HG03520 (cell line): Measurements from ENCODE around the gene ARID1B.

Source experiments
- ATAC-seq: cut with Tn5 transposase; IDR thresholded peaks from one replicate; pipeline ENCODE4 v1.9.1; 2021; ENCODE audit warnings: mild to moderate bottlenecking, moderate library complexity; ENCODE audit not compliant: unreplicated experiment

The ARID1B gene

DNA sequence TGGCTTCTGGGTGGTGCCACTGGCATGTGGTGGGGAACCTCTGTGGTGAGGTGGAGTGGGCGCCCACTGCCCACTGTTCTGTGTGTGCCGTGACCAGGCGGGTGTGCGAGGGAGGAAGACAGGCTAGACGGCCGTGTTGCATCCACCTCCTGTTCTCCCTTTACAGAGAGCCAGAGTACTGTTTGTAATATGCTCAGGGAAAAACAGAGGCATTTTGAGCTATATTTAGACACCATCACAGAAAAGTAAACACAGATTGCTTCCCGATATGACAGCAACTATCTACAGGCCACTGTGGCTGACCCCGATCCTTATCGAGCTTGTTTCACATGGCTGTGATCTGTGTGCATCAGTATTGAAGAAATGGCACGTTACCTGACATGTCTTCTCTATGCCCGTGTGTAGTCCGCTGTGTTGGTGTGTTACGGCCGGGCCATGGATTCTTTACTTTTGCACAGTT, 45.6 kb downstream of the ARID1B start:
- no peak for ATAC-seq

DNA sequence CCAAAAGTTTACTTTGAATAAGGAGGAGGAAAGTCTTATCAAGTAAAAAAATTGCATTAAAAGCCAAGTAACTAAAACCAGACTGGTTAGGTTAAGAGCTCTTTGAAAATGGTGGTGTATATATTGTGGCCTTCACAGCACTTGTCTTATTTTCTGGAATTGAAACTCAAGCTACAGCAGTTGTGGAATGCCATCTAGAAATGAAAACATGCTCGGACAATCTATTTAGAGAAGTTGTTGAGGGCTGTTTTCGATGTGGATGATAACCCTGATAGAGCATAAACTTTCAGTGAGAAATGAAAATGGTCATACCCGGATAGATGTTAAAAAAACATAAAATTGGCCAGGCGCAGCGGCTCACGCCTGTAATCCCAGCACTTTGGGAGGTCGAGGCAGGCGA, 47.0 kb downstream of the ARID1B start:
- ATAC-seq: no peak

DNA sequence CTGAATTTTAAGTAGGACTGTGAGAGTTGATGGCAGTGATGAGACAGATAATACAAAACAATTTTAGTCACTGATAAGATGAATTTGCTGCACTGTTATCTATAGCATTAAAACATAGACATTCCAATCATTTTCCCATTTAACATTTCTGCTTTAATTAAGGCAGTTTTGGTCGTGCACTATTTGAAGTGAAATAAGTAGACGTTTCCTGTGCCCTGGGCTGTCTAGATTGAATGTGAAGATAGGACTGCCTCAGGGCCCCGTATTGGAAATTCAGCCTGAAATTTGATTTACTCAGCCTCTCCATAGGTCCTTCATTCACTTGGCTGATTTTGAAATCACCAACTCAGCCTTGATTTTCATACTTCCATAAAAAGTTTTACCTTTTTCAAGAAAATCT, 48.3 kb downstream of the ARID1B start:
- no peak for ATAC-seq

DNA sequence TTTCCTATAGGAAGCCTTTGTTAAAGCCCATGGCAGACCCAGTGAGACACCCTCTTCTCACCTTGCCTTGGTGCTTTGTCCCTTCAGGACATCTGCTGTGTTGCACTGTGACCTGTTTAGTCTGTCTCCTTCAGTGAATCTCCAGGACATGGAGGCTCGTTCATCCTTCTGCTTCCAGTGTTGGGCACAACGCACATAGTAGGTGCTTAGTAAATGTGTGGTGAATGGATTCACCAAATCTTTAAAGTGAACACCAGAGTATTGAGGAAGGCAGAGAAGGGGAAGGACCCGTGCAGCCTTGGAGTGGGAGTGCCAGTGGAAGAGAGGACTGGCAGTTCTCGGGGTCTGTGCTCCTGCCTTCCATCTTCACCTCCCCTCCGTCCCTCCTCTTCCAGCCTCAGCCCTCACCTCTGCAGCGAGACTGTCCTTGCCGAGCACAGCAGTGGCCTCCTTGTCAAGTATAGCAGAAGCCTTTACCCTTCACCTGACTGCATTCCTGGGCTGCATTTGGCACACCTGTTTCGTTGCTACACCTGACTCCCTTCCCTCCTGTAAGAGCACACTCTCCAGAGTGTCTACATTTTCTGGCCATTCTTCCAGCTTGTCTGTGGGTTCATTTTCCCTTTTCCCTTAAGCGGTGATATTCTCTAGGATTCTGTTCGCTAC, 49.2 kb downstream of the ARID1B start:
- ATAC-seq: no peak

DNA sequence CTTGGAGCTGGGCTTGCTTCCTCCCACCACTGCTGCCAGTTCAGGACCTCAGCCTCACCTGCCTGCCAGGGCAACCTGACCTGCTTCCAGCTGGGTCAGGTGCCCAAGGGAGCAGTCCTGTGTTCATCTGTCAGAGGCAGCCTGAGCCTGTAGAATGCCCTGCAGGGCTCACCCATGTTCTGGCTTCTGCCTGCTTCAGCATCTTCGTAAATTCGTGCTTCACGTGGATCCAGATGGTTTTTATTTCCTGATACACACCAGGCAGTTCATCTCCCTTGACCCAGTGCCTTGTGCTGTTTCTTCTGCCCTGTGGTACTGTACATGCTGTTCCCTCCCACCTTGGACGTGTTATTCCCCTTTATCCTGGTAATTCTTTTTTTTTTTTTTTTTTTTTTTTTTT, 50.2 kb downstream of the ARID1B start:
- no peak for ATAC-seq

DNA sequence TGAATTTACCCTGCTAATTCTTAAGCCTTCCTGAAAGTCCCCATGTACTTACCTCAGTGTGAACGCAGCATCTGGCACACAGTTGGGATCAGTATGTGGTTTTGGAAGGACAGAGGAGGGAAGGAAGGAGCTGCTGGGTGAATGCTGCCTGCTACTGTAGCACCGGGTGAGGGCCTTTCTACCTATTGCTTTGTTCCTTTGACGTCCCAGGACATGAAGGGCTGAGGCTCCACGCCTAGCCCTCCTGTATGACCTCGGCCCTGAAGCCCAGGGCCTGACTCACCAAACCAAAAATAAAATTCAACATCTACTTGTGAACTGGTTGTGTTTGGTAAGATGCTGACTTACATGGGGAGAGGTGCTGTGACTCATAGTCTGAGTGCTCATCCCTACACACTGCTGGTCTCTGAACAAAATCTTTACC, 51.1 kb downstream of the ARID1B start:
- no peak for ATAC-seq

DNA sequence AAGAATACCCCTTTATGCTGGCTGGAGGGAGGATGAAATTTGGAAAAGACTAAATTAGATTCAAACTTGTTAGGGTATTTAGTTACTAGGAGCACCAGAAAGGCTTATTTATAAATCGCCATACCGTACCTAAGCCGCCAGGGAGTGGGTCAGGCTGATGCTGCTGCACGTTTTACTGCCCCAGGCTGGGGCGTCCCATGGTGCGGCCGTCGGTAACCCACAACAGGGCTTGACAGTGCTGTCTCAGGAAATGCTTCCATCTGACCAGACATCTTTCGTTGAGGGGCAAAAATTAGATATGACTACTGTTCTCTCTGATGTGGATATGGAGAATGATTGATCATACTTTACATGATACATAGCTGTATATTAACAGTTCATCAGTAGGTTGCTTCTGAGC, 52.9 kb downstream of the ARID1B start:
- no peak for ATAC-seq

DNA sequence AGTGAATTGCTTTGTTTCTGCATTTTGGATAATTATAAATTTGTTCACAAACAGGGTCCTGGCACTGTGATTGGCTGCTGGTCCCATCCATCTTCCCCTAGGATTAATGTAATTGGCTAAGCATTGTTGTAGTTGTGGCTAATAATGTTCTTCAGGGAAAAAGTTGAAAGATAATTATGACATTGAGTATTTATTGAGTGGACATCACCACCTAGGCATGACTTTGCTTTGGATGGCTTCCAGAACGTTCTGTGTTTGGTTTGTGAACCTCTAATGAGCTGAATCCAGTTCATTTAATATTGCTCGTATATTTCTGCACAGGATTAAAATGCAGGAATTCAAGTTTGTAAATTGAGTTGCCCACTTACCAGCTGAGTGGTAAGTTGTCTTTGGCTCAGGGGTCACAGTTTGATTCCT, 55.1 kb downstream of the ARID1B start:
- ATAC-seq: no peak

DNA sequence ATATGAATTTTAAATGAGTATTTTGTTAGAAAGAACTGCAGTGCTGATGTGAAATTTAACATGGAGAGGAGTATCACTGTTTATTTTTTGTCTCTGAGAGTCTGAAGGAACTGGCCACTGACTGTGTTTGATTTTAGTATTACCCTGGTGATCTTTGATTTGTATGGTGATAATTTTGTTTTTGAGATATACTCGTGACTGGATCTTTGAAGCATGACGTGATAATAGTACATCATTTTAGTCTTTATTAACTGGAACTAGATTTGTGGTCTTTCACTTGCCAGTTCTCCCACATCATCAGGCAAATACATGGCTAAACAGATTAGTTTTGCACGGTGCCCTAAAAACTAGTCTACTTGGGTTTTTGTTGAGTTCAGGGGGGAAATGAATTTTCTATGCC, 55.5 kb downstream of the ARID1B start:
- ATAC-seq: no peak

DNA sequence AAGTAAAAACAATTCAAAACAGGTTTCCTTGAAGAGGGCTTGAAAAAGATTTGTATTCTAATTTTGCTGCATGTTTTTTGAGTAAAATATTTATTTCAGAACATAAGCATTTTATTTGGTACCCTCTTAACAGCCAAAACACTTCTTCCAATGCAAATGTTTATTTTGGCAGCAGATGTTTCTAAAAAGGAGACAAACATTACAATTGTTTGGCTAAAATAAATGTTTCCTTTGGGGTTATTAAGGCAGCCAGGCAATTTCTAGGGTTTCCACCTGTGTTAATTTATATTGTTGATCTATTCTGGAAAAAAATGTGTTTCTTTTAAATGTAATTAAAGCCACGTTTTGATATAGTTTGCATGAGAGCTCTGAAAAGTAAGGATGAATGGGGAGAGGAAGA, 56.6 kb downstream of the ARID1B start:
- no peak for ATAC-seq

DNA sequence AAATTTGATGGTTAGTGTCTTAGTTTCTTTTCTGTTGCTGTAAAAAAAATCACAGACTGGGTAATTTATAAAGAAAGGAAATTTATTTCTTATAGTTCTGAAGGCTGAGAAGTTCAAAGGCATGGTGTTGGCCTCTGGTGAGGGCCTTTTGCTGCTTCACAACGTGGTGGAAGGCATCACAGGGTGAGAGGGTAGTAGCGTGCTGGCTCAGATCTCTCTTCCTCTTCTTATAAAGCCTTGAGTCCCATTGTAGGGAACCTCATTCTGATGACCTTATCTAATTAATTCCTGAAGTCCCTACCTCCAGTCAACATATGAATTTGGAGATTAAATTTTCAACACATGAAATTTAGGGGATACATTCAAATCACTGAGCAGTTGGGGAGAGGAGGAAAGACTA, 62.0 kb downstream of the ARID1B start:
- ATAC-seq: no peak

DNA sequence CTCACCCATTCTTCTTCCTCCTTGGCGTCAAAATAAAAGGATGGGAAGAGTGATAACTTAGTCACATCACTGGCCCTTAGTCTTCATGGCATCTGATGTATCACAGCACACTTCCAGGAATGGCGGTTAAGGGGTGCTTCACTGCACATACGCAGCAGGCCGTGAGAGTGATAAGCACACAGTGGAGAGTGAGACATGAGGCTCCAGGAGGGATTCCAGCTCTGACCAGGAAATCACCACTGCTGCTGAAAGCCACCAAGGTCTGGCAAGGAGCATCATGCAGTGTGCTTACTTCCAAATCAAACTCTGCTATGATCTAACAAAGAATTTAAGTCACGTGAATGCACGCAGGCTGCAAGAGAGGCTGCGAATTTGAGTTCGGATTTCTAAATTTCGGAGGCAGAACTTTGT, 62.4 kb downstream of the ARID1B start:
- no peak for ATAC-seq

DNA sequence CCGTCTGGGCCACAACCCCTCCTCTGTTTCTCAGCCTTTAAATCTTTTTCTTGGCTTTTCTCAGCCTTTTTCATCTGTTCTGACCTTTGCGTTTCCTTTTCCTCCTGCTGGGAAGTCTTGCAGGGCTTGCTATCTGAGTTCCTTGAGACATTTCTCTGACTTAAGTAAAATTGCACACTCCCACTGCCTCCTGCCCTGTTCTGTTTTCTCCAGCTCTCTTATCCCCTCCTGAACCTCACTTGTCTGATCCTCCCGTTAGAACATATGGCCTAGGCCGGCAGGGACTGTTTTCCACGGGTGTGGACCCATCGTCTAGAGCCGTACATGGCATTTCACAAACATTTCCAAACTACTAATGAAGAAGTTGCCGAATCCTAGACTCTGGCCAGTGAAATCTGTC, 63.0 kb downstream of the ARID1B start:
- no peak for ATAC-seq

DNA sequence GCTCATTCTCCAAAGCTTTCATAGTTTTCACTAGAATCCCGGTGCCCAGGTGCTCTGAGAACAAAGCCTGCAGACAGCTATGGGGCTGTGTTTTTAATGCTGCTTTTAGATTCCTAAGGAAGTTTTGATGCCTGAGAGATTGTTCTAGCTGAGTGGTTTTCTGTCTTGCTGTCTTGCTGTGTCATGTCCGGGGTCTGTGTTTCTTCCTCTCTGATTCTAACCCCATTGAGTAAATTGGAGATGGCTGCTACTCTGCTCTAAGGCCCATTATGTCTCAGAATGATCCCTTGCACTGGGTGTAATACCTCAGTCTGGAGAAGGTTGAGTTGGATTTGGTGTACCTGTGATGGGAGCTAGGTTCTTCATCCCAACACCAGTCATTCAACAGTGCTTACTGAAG, 63.4 kb downstream of the ARID1B start:
- ATAC-seq: no peak

DNA sequence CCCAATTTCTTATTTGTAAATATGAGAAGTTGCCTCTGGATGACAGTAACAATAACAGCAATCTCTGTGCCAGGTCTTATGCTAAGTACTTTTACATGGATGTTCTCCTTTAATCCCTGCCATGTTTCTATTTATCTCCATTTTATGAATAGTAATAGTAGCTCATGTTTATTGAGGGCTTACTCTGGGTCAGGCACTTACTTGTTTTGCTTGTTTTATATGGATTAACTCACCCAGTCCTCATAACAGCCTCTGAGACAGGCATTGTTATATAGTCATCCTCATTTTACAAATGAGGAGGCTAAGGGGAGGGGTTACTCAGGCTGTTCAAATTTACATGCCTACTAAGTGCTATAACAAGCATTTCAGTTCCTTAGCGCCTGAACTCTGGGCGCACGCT, 64.3 kb downstream of the ARID1B start:
- no peak for ATAC-seq

DNA sequence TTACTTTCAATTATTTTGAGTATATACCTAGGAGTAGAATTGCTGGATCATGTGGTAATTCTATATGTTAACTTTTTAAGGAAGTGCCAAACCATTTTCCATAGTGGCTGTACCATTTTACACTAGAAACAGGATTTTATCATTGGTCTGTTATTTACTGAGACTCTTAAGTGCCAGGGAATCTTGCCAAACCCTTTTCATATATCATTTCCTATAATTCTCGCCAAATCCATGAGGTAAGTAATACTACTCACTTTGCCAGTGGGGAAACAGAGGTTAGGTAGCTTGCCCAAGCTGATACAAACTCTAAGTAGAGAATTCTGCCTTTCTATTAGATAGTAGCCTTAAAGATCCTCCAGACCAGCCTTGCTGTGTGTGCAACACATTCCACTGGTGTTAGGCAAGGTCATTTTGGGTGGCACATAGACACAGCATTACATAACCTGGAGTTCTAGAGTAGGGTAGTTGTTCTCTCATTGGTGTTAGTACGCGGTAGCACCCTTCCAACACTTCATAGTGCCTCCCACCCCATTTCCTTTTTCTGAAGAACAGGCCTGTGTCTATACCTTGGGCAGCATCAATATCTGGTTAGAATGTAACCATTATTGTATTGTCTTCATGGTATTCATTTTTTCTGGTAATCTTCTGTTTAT, 65.5 kb downstream of the ARID1B start:
- no peak for ATAC-seq

DNA sequence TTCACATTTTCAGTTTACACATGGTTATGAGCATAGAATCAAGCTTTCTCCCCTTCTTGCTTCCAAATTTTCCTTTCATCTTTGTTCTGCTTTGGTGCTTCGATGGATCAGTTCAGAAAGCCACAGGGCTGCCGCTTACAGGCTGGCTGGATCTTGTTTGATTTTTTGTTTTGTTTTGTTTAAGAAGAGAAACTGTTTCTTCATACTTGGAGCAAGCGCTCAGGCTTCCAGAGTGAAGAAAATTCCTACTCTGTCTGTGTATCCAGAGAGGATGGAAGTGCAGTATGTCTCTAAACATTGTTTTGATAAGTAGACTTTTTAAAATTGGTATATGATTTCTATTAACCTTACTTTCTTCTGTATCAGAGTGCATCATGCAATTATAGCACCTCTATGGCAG, 66.9 kb downstream of the ARID1B start:
- no peak for ATAC-seq

DNA sequence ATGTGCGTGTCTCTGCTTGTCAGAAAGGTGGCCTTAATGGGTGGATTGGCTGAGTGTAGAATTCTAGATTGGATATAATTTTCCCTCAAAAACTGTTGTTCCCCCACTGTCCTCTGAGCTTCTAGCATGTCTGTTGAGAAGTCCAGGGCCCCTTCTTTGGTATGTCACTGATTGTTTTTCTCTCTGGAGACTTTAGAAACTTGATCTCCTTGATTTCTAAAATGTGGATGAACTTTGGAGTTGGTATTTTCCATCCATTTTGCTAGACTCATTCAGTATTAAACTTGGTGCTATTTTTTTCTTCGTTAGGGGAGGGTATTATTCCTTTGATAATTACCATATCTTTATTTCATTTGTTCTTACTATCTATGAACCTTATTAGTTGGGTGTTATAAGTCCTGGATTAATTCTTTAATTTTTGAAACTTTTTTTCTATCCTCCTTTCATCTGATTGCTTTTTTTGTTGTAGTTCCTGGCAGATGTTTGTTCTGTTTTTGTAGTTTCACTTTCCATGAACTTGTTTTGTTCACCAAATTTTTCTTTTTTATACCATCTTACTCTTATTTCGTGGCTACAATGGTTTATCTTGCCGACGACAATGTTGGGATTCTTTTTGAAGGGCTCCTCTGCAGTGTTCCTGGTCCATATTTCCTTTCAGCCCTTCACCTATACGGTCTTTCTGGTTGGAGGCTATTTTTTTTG, 68.4 kb downstream of the ARID1B start:
- ATAC-seq: no peak

DNA sequence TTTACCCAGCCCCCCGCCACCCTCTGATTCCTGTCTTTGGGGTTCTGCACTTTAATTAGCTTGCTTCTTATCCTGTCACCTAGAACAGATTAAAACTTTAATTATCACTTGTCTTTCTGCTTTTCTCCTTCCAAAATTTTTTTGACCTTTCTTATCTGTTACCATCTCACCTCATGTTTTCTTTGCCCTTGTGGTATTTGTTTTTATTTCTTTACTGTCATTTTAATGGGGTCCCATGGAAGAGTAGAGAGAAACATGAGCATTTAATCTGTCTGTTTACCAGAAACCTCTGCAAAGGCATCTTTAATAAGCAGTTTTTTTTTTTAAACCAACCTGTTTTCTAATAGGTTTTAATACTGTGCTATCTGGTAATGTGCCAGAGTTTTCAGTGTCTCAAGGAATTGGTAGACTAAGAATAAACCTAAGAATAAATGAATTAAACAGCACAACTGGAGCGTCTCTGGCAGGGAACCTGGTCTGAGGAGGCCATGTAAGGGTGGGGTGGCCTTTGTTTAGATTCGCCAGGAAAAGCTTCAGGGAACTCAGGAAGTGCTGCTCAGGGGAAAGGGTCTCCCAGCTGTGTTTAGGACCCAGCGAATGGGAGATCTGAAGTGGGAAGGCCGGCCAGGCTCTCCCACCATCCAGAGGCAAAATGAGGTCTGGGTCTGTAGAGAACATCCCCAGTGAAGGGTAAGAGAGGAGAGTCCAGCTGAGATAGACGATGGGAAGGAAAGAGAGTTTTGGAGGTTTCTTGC, 69.8 kb downstream of the ARID1B start:
- ATAC-seq: no peak

DNA sequence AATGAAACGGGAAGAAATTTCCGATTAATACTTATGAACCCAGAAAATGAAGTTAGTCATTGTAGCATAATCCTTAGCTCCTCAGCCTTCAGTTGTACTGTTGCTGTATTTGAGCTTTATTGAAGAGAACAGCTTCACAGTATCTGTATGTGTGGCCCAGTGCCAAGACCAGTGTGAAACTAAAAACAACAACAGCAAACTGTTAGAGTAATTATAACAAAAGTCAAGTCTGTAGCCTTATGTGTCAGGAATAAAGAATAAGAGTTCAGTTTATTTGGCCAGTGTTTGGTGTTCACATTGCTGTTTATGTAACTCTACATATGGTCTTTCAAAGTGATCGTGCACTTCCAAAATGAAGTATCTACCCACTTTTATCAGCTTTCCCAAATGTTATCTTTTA, 70.9 kb downstream of the ARID1B start:
- ATAC-seq: no peak

DNA sequence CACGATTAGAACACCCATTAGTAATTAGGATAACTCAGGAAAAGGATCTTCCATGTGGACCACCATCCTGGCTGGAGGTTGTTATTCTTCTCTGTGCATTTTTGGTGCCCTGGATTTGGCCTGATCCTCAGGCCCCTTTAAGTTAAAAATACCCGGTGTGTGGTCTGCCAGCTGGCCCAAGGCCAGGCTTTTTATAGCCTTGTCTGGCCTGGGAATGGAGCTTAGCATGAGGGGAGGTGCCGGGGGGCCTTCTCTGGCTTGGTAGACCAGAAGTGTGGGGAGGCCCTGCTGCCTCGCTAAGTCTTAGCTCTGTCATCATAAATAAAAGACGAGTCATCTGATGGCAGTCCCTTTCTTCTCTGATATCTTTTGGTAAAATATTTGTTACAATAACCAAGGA, 71.4 kb downstream of the ARID1B start:
- ATAC-seq: no peak

DNA sequence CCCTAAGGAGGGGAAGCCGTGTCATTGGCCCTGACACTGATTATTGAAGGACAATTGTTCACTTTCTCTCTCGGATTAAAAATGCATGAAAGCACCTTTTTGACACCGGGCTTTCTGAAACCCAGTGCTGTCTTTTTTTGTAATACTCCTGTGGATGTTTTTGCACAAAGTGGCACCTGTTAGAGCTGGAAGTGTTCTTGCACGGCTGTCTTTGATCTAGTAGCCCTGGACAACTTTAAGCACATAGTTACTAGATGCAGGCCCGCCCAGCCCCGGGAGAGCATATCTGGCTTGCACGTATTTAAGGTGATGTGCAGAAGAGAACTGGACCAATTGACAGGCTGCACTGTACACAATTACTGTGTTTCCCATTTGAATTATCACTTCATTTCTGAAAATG, 72.6 kb downstream of the ARID1B start:
- no peak for ATAC-seq
